HUES6 (cell line): ENCODE results near the gene RNF150.

Source experiments
- H3K27ac ChIP-seq: 2 replicates; pipeline ENCODE4 v1.7.0; 2013; ENCODE audit warnings: low read depth, mild to moderate bottlenecking, low read length, inconsistent platforms
- H3K27me3 ChIP-seq: 2 replicates; pipeline ENCODE4 v1.6.1; 2013; ENCODE audit warnings: low read length; ENCODE audit not compliant: control insufficient read depth, insufficient read depth
- H3K36me3 ChIP-seq: 2 replicates; pipeline ENCODE4 v1.6.1; 2013; ENCODE audit warnings: low read length; ENCODE audit not compliant: control insufficient read depth, insufficient read depth
- H3K4me1 ChIP-seq: 2 replicates; pipeline ENCODE4 v1.6.1; 2013; ENCODE audit warnings: low read length; ENCODE audit not compliant: control insufficient read depth, insufficient read depth
- H3K4me3 ChIP-seq: 2 replicates; pipeline ENCODE4 v1.5.1; 2013; ENCODE audit warnings: low read depth, low read length
- H3K9ac ChIP-seq: one replicate; pipeline ENCODE4 v1.6.1; 2013; ENCODE audit warnings: mild to moderate bottlenecking, low read length
- H3K9me3 ChIP-seq: 2 replicates; pipeline ENCODE4 v1.6.1; 2013; ENCODE audit warnings: low read depth, low read length; ENCODE audit not compliant: control insufficient read depth, insufficient read depth

Gene RNF150

DNA sequence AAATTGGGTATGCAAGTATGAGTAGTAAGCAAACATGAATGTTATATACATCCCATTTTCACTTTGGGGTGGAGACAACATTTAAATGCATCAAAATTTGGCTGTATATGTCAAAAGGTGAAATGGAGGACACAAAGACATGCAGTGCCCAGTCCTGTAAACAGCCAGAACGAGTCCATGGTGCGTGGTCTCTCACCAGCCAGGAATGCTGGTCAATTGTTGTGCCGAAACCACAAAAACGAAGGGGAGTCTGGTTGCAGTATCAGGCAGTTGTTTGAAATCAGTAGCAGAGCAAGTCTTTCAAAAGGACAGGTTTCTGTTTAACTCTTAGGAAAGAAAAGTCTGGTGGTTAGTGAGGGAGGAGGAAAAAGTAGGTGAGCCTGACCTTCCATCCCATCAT lies 22.3 kb upstream of the RNF150 start:
- no peaks in the 10 kb centered on the region for H3K27me3 ChIP-seq
- H3K36me3 ChIP-seq: no peaks in the 10 kb centered on the region
- H3K4me1 ChIP-seq: no peaks in the 10 kb centered on the region
- 0 out of 2 replicates have a peak, but pooled peaks cover under 1% of the 10 kb centered on the region for H3K9me3 ChIP-seq
- H3K9ac ChIP-seq: no peak overlapping the region
- no peak overlapping the region for H3K4me3 ChIP-seq
- no peak overlapping the region for H3K27ac ChIP-seq

GRCh38 chr4:141154725-141155124 lies 21.5 kb upstream of the RNF150 start:
- H3K36me3 ChIP-seq: no peaks in the 10 kb centered on the region
- no peak overlapping the region for H3K9ac ChIP-seq
- no peaks in the 10 kb centered on the region for H3K9me3 ChIP-seq
- H3K27ac ChIP-seq: no peak overlapping the region
- no peaks in the 10 kb centered on the region for H3K4me1 ChIP-seq
- H3K4me3 ChIP-seq: no peak overlapping the region
- no peaks in the 10 kb centered on the region for H3K27me3 ChIP-seq

GRCh38 chr4:141153751-141154510 lies 20.7 kb upstream of the RNF150 start:
- Histone ChIP-seq H3K27me3 (no peaks in the 10 kb centered on the region), H3K27ac (no peak overlapping the region), H3K4me1 (no peaks in the 10 kb centered on the region), H3K4me3 (no peak overlapping the region), H3K36me3 (no peaks in the 10 kb centered on the region), H3K9ac (no peak overlapping the region), H3K9me3 (no peaks in the 10 kb centered on the region)

GRCh38 chr4:141144207-141144606 lies 10.9 kb upstream of the RNF150 start:
- no peak overlapping the region for H3K27ac ChIP-seq
- H3K9ac ChIP-seq: no peak overlapping the region
- H3K27me3 ChIP-seq: no peaks in the 10 kb centered on the region
- no peak overlapping the region for H3K4me3 ChIP-seq
- H3K9me3 ChIP-seq: no peaks in the 10 kb centered on the region
- H3K4me1 ChIP-seq: no peaks in the 10 kb centered on the region
- H3K36me3 ChIP-seq: no peaks in the 10 kb centered on the region

GRCh38 chr4:141142423-141142822 lies 9.2 kb upstream of the RNF150 start:
- H3K4me3 ChIP-seq: no peak overlapping the region
- H3K9me3 ChIP-seq: no peaks in the 10 kb centered on the region

GRCh38 chr4:141140391-141141200 lies 7.3 kb upstream of the RNF150 start:
- no peaks in the 10 kb centered on the region for H3K36me3 ChIP-seq
- H3K4me1 ChIP-seq: no peaks in the 10 kb centered on the region
- H3K9me3 ChIP-seq: no peaks in the 10 kb centered on the region
- no peak overlapping the region for H3K4me3 ChIP-seq
- peaks cover 18% of the 10 kb centered on the region for H3K27me3 ChIP-seq
- H3K9ac ChIP-seq: no peak overlapping the region
- no peak overlapping the region for H3K27ac ChIP-seq

More at GRCh38 chr4:141142423-141142822, 9.2 kb upstream of the RNF150 start:
- Histone ChIP-seq H3K9ac (no peak overlapping the region), H3K36me3 (no peaks in the 10 kb centered on the region), H3K4me1 (no peaks in the 10 kb centered on the region), H3K27me3 (peaks cover 3% of the 10 kb centered on the region; the same call in 1 of the 2 replicates), H3K27ac (no peak overlapping the region)

GRCh38 chr4:141133999-141134995 lies 1.0 kb upstream of the RNF150 start:
- no peak overlapping the region for H3K27ac ChIP-seq
- H3K9ac ChIP-seq: no peak overlapping the region
- H3K36me3 ChIP-seq: no peaks in the 10 kb centered on the region
- no peaks in the 10 kb centered on the region for H3K9me3 ChIP-seq
- peak overlapping the region; percentile 94 for H3K4me3 ChIP-seq
- H3K4me1 ChIP-seq: peaks cover 14% of the 10 kb centered on the region
- peaks cover 56% of the 10 kb centered on the region for H3K27me3 ChIP-seq

- peak overlapping the region; percentile 94 for H3K4me3 ChIP-seq
- no peaks in the 10 kb centered on the region for H3K9me3 ChIP-seq
- peaks cover 55% of the 10 kb centered on the region for H3K27me3 ChIP-seq
- H3K27ac ChIP-seq: no peak overlapping the region
- H3K9ac ChIP-seq: peak overlapping the region; percentile 57
- no peaks in the 10 kb centered on the region for H3K36me3 ChIP-seq
- peaks cover 14% of the 10 kb centered on the region for H3K4me1 ChIP-seq
Observed at GRCh38 chr4:141132709-141133145, 542 bp downstream of the RNF150 start.

- Histone ChIP-seq H3K27me3 (peaks cover 50% of the 10 kb centered on the region), H3K9ac (peak overlapping the region; percentile 57), H3K36me3 (no peaks in the 10 kb centered on the region), H3K9me3 (no peaks in the 10 kb centered on the region), H3K4me3 (peak overlapping the region; percentile 94), H3K4me1 (peaks cover 14% of the 10 kb centered on the region), H3K27ac (no peak overlapping the region)
Observed at GRCh38 chr4:141132072-141132708, 1.1 kb downstream of the RNF150 start.

- H3K27me3 ChIP-seq: peaks cover 46% of the 10 kb centered on the region
- H3K4me3 ChIP-seq: peak overlapping the region; percentile 94
- peak overlapping the region; percentile 57 for H3K9ac ChIP-seq
- no peaks in the 10 kb centered on the region for H3K9me3 ChIP-seq
- no peaks in the 10 kb centered on the region for H3K36me3 ChIP-seq
- no peak overlapping the region for H3K27ac ChIP-seq
- peaks cover 14% of the 10 kb centered on the region for H3K4me1 ChIP-seq
Observed at GRCh38 chr4:141131723-141132071, 1.6 kb downstream of the RNF150 start.
